ENCODE measurements around the gene RYR1. TPM values are rescaled to one million over a fixed set of nuclear protein-coding genes. Genes with fewer than 3 reads are reported as not detected.
"Not testable (repeated sequence)": the region's sequence is repeated elsewhere in the genome, so short reads cannot be mapped to it uniquely, and the experiment has no call there.

The RYR1 gene
- total RNA-seq, 1 donor from 2014 or later, result 0.32 TPM

GRCh38 chr19:38405276-38405675 is 28.2 kb upstream of the RYR1 start:
- Mint-ChIP-seq H3K27me3 (ENCODE audit: low read depth, unreplicated experiment) (peaks cover 4% of the 10 kb centered on the region), H3K4me3 (ENCODE audit: unreplicated experiment) (peak overlapping the region; percentile 62), H3K36me3 (ENCODE audit: low read depth, unreplicated experiment) (peaks cover 12% of the 10 kb centered on the region), H3K4me1 (ENCODE audit: low read depth, unreplicated experiment) (peaks cover 11% of the 10 kb centered on the region), H3K27ac (ENCODE audit: unreplicated experiment) (no peak overlapping the region), H3K9me3 (ENCODE audit: unreplicated experiment) (peaks cover 4% of the 10 kb centered on the region)
- H3K4me1 ChIP-seq (ENCODE audit: insufficient read depth, low read length), result peaks cover 4% of the 10 kb centered on the region
- no peak overlapping the region for H3K27ac ChIP-seq (ENCODE audit: low read depth, low read length)
- no peaks in the 10 kb centered on the region for H3K36me3 ChIP-seq (ENCODE audit: insufficient read depth, low read length)
- no peaks in the 10 kb centered on the region for H3K9me3 ChIP-seq (ENCODE audit: insufficient read depth, low read depth, low read length)
- H3K79me2 ChIP-seq (ENCODE audit: insufficient read depth, low read length), result peaks cover 8% of the 10 kb centered on the region
- FAIRE-seq, result no peak
- H3K4me3 ChIP-seq (ENCODE audit: insufficient read depth, low read depth, low read length), result no peak overlapping the region
- H3K4me2 ChIP-seq (ENCODE audit: low read length), result no peak overlapping the region
- no peak overlapping the region for H2AFZ ChIP-seq (ENCODE audit: low read depth, low read length)
- no peaks in the 10 kb centered on the region for H4K20me1 ChIP-seq (ENCODE audit: insufficient read depth, low read length)
- no peak overlapping the region for H3K9ac ChIP-seq (ENCODE audit: low read length)
- DNase-seq (ENCODE audit: low read depth), result no peak
- no peaks in the 10 kb centered on the region for H3K27me3 ChIP-seq (ENCODE audit: insufficient read depth, low read length)
- TF ChIP-seq EZH2 (IDR thresholded peaks at IDR 0.05; ENCODE audit: insufficient read depth, low read length), result no peak
- TF ChIP-seq, protein P1, sequence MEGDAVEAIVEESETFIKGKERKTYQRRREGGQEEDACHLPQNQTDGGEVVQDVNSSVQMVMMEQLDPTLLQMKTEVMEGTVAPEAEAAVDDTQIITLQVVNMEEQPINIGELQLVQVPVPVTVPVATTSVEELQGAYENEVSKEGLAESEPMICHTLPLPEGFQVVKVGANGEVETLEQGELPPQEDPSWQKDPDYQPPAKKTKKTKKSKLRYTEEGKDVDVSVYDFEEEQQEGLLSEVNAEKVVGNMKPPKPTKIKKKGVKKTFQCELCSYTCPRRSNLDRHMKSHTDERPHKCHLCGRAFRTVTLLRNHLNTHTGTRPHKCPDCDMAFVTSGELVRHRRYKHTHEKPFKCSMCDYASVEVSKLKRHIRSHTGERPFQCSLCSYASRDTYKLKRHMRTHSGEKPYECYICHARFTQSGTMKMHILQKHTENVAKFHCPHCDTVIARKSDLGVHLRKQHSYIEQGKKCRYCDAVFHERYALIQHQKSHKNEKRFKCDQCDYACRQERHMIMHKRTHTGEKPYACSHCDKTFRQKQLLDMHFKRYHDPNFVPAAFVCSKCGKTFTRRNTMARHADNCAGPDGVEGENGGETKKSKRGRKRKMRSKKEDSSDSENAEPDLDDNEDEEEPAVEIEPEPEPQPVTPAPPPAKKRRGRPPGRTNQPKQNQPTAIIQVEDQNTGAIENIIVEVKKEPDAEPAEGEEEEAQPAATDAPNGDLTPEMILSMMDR (IDR thresholded peaks at IDR 0.05; ENCODE audit: insufficient read depth, low read depth, low read length), result no peak

- peak; percentile 36 for DNase-seq (ENCODE audit: low read depth)
- no peak overlapping the region for H3K4me3 ChIP-seq (ENCODE audit: insufficient read depth, low read depth, low read length)
- no peaks in the 10 kb centered on the region for H3K27me3 ChIP-seq (ENCODE audit: insufficient read depth, low read length)
- TF ChIP-seq, protein P1 (IDR thresholded peaks at IDR 0.05; ENCODE audit: insufficient read depth, low read depth, low read length), result no peak
- no peak for TF ChIP-seq EZH2 (IDR thresholded peaks at IDR 0.05; ENCODE audit: insufficient read depth, low read length)
- H4K20me1 ChIP-seq (ENCODE audit: insufficient read depth, low read length), result no peaks in the 10 kb centered on the region
- peaks cover 9% of the 10 kb centered on the region for H3K27me3 Mint-ChIP-seq (ENCODE audit: low read depth, unreplicated experiment)
- H3K9ac ChIP-seq (ENCODE audit: low read length), result no peak overlapping the region
- peaks cover 6% of the 10 kb centered on the region for H3K9me3 Mint-ChIP-seq (ENCODE audit: unreplicated experiment)
- H3K4me1 ChIP-seq (ENCODE audit: insufficient read depth, low read length), result no peaks in the 10 kb centered on the region
- H3K27ac ChIP-seq (ENCODE audit: low read depth, low read length), result no peak overlapping the region
- peaks cover 15% of the 10 kb centered on the region for H3K36me3 Mint-ChIP-seq (ENCODE audit: low read depth, unreplicated experiment)
- H3K4me3 Mint-ChIP-seq (ENCODE audit: unreplicated experiment), result peak overlapping the region; percentile 40
- H2AFZ ChIP-seq (ENCODE audit: low read depth, low read length), result no peak overlapping the region
- FAIRE-seq, result no peak
- H3K4me2 ChIP-seq (ENCODE audit: low read length), result no peak overlapping the region
- H3K4me1 Mint-ChIP-seq (ENCODE audit: low read depth, unreplicated experiment), result peaks cover 3% of the 10 kb centered on the region
- H3K79me2 ChIP-seq (ENCODE audit: insufficient read depth, low read length), result no peaks in the 10 kb centered on the region
- H3K27ac Mint-ChIP-seq (ENCODE audit: unreplicated experiment), result no peak overlapping the region
- H3K9me3 ChIP-seq (ENCODE audit: insufficient read depth, low read depth, low read length), result no peaks in the 10 kb centered on the region
- no peaks in the 10 kb centered on the region for H3K36me3 ChIP-seq (ENCODE audit: insufficient read depth, low read length)
Measured at GRCh38 chr19:38409631-38410133, 23.8 kb upstream of the RYR1 start.

- not testable (repeated sequence) for H3K27ac ChIP-seq (ENCODE audit: low read depth, low read length); DNase-seq (ENCODE audit: low read depth); H3K9me3 Mint-ChIP-seq (ENCODE audit: unreplicated experiment); H3K27me3 Mint-ChIP-seq (ENCODE audit: low read depth, unreplicated experiment); H3K4me1 Mint-ChIP-seq (ENCODE audit: low read depth, unreplicated experiment); H3K79me2 ChIP-seq (ENCODE audit: insufficient read depth, low read length); H4K20me1 ChIP-seq (ENCODE audit: insufficient read depth, low read length); H3K27me3 ChIP-seq (ENCODE audit: insufficient read depth, low read length); H3K4me3 Mint-ChIP-seq (ENCODE audit: unreplicated experiment); H3K4me2 ChIP-seq (ENCODE audit: low read length); H2AFZ ChIP-seq (ENCODE audit: low read depth, low read length); H3K27ac Mint-ChIP-seq (ENCODE audit: unreplicated experiment); H3K4me3 ChIP-seq (ENCODE audit: insufficient read depth, low read depth, low read length); H3K9me3 ChIP-seq (ENCODE audit: insufficient read depth, low read depth, low read length); H3K9ac ChIP-seq (ENCODE audit: low read length); H3K4me1 ChIP-seq (ENCODE audit: insufficient read depth, low read length); H3K36me3 ChIP-seq (ENCODE audit: insufficient read depth, low read length); FAIRE-seq
- H3K36me3 Mint-ChIP-seq (ENCODE audit: low read depth, unreplicated experiment), result peaks cover 12% of the 10 kb centered on the region
Measured at GRCh38 chr19:38410407-38410806, 23.1 kb upstream of the RYR1 start.

All from astrocyte (in vitro differentiated cells and primary cell).